Activated CD4-positive, alpha-beta T cell treated with anti-CD3 and anti-CD28 coated beads, Interleukin-2, amount 50 U/mL, for 1 hour (primary cell): Measurements from ENCODE around the gene NECAP2.

Experiments
- DNase-seq: peaks from one replicate; pipeline ENCODE4 v3.0.0-alpha.2; 2020

NECAP2 gene, protein sequence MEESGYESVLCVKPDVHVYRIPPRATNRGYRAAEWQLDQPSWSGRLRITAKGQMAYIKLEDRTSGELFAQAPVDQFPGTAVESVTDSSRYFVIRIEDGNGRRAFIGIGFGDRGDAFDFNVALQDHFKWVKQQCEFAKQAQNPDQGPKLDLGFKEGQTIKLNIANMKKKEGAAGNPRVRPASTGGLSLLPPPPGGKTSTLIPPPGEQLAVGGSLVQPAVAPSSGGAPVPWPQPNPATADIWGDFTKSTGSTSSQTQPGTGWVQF

DNA sequence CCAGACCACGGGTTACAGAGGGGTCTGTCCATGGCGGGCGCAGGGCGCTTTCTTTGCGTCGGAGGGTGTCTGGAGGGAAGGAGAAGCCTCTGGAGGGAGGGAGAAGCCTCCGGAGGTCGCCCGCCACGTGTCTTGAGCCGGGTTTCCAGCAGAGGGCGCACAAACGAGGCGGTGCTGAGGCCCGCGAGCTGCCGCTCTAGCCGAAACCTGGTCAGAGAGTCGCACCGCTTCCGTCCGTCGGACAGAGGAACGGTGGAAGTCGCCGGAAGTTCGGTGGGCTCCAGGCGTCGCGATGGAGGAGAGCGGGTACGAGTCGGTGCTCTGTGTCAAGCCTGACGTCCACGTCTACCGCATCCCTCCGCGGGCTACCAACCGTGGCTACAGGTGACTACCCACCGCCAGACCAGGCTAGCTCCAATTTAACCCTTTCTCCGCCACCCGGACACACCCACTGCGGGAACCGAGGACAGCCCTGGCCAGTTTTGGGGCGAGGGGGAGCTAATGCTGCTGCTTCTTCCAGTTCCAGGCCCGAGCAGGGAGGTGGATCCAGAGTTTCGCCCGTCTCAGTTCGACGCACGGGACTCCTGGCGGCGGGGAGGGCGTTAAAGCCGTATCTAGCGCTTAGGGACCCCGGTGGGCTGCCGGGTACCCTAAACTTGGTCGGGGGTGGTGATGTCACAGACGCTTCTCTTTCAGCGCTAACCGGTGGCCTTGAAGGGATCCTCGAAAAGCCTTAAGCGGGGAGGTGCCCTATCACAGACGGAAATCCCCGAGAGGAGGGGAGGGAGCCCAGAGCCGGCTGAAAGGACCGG is at the start of gene NECAP2:
Gene NECAP2 (plus strand): TSS at position 255 of the 812 bp plus-strand sequence. CDS start 38 bp downstream, at position 293.
- DNase-seq, result peak; percentile 94

DNA sequence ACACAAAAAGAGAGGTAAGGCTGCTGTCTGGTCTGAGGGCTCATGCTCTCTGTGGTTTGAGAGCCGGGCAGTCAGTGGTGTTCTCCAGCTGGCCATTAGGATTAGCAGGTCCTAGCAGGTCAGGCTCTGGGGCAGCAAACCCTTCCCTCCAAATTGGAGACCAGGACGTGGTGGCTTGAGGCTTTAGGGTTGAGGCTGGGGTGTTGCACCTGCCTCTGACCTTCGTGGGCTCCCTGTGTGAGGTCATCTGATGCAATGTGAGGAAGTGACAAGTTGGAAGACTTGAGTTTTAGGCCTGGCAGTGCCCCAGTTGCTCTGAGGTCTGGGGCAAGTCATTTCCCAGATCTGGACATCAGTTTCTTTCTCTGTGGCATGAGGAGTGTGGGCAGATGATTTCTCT is 49.1 kb upstream of the NECAP2 start:
- no peak for DNase-seq

DNA sequence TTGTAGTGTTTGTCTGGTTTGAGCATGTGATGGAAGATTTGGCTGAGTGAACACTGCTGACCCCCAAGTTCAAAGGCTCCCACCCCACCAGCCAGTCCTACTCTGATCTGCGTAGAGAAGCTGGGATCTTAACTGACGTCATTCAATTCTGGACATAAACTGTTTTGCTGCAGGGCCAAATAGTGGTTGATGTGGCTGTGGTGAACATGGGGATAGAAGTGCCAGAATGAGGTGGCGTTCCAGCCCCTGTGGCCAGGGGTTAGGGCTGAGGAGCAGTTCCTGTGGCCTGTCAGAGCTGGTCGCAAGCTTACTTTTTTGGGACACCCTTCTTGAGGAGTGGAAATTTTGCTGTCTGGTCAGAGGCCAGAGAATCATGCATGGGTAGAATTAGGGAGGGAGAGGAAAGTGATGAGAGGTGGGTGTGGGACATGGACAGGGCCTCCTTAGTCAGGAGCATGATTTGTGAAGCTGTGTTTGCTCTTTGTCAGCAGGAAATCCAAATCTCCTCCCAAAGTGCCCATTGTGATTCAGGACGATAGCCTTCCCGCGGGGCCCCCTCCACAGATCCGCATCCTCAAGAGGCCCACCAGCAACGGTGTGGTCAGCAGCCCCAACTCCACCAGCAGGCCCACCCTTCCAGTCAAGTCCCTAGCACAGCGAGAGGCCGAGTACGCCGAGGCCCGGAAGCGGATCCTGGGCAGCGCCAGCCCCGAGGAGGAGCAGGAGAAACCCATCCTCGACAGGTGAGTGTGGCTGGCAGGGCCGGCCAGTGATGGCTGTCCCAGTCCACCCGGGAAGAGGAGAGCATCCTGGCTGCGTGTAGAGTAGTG is 47.6 kb upstream of the NECAP2 start:
- no peak for DNase-seq

DNA sequence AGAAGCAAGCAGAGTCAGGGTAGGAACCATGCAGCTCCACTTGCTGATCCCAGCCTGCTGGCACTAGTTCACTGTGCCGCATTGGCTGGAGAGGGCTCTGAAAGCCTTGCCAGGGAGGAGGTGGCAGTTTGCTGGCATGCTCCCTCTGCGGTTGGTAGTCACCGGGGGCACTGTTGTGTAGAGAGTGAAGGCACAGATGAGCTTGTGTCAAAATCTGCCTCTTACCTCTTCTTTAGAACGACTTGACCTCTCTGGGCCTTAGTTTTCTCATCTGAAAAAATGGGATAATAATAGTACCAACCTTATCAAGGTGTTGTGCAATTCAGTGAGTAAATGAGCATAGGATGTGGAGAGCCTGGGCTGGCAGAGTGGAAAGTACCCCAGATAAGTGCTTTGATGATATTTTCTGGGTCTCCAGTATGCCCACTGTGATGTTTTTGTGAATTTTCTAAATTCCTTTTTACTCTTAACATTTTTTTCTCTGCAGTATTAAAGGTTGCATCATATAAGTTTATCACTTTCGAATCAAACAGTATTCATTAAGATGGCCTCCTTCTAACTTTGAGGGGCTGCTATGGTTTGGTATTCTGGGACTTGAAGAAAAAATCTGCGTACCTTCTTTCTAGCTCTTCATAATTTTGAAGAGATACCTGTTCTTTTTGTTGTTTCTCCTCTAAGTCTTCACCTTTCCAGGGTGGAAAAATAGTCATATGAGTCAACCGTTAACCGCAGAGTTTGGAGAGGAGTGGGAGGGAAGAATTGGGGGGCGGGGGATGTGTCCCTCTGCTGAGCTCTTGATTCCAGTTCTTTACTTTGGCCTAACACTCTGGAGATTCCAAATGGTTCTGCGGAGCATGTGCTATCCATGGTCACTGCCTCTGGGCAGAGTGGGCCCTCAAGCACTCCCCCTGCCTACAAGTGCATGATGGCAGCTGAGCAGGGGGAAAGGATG is 46.7 kb upstream of the NECAP2 start:
- DNase-seq, result no peak

DNA sequence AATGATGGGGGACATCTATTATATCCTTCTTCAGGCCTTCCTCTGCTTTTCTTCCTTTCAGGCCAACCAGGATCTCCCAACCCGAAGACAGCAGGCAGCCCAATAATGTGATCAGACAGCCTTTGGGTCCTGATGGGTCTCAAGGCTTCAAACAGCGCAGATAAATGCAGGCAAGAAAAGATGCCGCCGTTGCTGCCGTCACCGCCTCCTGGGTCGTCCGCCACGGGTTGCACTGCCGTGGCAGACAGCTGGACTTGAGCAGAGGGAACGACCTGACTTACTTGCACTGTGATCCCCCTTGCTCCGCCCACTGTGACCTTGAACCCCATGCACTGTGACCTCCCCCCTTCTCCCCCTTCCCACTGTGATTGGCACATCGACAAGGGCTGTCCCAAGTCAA is 45.5 kb upstream of the NECAP2 start:
- no peak for DNase-seq

DNA sequence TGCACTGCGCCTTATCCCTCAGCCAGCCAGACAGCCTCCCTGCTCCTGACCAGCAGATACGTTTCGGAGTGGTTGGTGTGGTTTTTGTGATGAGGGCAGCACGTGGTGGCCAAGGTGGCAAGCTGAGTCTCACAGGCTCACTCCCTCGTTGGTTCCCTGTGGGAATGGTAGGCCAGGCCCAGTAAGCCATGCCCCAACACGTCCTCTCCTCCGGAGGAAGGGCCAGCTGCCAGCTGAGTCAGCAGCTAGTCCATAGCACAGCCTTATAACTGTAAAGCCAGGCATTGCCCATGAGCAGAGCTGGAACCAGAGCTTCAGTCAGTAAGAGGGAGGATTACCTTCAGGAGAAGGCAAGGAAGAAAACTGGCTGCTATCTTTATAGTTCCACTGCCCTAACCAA is 43.9 kb upstream of the NECAP2 start:
- DNase-seq, result no peak

DNA sequence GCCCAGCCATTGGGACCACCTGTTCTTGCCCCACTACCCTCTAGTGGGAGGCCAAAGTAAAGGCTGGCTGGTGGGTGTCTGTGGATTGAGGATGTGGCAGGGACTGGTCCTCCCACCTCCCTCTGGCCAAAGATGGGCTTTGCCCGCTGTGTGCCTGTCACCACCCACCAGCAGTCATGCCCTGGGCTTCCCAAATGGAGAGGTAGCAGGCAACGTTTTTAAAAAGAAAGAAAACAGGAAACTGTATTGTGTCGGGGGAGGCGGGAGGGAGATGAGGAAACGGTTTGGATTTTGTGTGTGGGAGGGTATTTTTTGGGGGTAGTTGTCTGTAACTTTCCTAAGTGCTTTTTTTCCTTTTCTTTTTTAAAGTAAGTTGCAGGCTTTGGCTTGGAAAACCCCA is 43.4 kb upstream of the NECAP2 start:
- no peak for DNase-seq

DNA sequence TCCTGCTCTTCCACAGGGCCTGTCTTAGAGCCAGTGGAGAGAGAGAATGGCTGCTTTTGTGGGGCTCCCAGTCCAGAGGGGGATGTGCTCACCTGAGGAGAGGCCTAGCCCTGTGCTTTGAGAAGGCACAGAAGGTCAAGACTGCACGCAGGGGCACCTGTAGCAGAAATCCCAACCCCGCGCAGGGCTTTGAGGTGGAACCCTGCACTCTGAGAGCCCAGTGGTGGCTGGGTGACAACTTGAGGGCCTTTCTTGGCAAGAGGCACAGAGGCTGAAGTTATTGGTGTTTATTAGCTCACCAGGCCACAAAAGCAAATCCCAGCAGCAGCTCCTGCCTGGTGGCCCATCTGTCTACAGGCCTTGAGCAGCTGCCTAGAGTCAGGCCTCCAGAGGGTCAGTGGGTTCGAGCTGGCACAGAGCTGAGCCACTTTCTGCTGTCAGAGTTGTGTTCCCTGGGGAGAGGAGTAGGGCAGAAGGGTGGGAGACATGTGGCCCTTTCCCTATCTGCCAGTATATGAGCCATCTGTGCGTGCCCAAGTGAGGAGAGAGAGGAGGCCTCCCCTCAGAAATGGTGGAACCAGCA is 42.1 kb upstream of the NECAP2 start:
- no peak for DNase-seq

DNA sequence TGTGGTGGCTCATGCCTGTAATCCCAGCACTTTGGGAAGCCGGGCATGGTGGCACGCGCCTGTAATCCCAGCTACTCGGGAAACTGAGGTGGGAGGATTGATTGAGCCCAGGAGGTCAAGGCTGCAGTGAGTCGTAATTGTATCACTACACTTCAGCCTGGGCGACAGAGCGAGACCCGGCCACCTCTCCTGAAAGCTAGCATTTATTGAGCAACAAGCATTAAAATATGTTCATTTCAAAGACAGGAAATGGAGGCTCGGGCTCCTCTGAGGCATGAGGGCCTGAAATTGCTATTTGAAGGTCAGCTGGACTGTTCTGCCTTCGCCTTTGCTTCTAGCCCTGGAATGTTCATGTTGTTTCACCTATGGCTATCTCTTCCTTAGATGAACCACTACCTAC is 37.8 kb upstream of the NECAP2 start:
- no peak for DNase-seq

DNA sequence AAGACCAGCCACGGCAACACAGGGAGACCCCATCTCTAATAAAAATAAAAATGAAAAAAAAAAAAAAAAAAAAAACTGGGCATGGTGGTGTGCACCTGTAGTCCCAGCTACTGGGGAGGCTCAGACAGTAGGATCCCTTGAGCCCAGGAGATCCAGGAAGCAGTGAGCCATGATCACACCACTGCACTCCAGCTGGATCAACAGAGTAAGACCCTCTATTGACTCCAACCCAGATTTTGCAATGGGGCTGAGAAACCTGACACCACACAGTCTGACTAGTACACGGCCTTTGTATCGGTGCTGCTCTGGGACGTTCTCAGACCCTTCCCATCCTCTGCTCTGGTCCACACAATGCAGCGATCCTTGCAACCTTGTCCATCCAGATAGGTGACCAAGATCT is 35.1 kb upstream of the NECAP2 start:
- no peak for DNase-seq

DNA sequence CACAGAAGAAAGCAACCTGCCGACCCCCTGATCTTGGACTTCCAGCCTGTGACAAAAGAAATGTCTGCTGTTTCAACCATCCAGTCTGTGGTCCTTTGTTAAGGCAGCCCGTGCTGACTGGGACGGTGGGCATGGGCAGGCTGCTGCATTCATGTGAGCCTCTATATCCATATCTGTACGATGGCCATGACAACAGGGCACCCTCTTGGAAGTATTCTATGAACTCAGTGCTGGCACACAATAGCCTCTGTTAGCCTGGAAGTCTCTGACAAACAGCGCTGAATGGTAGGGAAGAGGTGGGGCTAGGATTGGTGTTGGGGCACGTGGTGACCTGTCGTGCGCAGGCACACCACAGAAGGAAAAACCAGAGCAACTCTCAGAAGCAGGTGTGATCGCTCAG is 33.7 kb upstream of the NECAP2 start:
- DNase-seq, result no peak

DNA sequence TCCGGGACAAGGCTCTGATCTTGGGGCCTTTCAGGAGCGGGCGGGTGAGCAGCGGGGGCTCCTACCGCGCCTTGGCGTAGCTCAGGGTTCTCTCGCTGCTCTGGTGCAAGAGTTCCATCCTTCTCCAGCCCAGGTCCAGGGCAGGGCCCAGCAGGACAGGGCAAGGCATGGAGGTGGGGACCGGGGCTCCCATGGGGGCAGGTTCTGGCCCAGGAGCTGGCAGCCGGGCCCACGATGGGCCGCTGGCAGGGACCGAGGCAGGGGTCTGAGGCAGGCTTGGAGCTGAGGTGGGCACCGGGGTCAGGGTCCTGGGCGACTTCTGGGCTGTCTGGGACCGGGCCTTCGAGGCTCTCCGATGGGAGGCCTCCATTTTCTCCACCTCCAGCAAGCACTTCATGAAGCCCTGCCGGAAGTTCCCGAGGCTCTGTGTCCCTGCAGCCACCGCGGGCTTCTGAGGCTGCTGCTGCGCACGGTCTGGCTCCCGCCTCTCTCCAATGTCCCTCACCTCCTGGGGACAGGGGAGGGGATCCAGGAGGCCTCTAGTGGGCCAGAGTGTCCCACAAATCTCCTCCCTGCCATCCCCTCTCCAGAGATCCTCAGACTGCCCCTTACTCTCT is 30.9 kb upstream of the NECAP2 start:
- DNase-seq, result no peak

DNA sequence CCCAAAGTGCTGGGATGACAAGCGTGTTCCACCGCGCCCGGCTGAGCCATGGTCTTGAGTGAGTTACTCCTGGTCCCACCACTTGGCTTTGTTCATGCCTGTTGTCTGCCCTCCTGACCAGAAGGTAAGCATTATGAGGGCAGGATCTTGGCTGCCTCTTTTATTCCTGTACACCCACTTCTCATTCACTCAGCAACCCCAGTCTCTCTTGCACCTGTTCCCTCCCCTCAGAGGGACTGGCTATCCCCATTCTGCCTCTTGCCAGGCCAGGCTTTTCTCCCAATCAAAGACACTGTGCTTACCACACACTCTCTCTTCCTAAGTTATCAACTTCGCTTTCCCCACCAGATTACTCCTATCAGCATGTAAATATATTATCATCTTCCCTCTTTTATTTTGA is 29.7 kb upstream of the NECAP2 start:
- no peak for DNase-seq

DNA sequence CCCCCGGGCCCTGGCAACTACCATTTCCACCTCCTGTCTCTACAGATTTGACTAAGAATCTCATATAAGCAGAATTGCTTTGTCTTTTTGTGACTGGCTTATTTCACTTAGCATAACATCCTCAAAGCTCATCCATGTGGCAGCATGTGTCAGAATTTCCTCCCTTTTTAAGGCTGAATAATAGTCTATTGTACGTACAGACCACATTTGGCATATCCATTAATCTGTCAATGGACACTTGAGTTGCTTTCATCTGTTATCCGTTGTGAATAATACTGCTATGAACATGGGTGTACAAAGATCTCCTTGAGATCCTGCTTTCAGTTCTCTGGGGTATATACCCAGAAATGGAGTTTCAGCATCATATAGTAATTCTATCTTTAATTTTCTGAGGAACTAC is 27.3 kb upstream of the NECAP2 start:
- no peak for DNase-seq

DNA sequence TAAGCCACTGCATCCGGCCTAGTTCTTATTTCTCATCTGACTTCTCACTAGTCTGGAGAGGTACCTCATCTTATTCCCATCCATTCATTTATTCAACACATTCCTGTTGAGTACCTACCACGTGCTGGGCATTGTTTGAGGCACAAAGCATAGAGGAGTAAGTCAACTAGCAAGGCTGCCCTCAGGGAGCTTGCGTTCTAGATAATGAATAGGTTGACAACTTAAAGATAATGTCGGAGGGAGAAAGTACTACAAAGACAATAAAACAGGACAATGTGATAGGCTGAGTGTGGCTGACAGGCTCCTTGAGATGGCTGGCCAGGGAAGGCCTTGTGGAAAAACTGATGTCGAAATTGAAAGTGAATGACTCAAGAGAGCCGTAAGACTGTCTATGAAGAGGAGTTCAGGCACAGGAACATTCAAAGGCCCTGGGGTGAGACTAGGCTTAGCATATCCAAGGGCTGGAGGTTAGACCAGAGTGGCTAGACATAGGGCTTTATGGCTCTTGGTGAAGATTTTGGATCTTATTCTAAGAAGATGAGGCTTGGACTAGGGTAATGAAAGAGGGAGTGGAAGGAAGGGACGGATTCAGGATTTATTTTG is 21.6 kb upstream of the NECAP2 start:
- DNase-seq, result no peak

DNA sequence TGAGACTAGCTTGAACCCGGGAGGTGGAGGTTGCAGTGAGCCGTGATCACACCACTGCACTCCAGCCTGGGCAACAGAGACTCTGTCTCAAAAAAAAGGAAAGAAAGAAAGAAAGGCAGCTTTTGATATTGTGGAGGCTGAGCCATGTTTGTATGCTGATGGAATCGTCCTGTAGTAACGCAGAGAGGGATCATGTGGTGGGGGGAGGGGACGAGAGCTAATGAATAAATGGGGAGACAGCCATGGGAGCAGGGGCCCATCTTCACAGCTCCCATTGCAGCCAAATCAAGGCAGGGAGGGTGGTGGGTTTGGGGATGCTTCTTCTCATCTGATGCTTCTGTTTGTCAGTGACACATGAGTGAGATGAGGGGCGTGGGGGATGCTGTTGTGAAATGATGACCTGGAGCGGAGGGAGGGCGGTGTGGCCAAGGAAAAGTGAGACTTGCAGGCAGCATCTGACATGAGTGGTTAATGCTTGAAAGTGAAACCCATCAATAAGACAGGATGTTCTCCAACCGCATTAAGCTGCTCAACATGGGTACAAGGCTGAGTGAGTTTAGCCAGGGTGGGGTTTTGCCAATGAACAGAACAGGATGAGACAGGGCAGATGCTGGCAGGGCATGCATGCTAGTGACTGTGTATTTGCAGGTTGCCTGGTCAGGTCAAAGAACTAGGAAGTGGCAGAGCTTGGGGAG is 20.0 kb upstream of the NECAP2 start:
- peak; percentile 29 for DNase-seq

DNA sequence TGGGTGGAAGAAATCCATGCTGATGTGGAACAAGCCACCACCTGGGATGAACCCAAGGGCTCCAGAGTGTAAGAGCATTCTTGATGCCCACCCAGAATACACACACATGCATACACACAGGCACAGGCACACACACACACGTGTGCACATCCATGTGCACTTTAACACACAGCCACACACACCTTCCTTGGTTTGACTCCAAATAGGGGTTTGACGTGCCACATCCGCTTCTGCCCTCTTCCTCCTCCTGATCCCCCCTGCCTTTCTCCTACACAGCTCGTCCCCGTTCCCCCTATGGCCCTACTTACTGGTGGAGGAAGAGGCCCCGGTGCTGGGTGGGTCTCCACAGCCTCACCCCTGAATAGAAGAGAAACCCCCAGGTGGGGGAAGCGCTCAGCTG is 19.3 kb upstream of the NECAP2 start:
- no peak for DNase-seq

DNA sequence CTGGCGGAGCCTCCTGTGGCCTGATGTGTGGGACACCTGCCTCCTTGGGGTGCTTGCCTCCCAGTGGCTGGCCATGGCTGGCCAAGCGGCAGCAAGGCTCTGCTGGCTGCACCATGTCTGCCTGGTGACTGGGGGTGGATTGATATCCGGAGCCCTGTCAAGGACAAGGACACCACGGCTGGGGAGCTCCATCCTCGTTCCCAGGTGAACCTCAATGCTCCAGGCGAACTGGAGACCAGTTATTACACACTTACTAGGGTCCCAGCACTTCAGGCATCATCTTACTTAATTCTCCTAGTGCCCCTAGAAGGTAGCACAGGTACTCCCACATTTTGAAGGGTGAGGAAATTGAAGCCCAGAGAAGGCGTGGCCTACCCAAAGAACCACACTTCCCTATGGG is 18.5 kb upstream of the NECAP2 start:
- no peak for DNase-seq

DNA sequence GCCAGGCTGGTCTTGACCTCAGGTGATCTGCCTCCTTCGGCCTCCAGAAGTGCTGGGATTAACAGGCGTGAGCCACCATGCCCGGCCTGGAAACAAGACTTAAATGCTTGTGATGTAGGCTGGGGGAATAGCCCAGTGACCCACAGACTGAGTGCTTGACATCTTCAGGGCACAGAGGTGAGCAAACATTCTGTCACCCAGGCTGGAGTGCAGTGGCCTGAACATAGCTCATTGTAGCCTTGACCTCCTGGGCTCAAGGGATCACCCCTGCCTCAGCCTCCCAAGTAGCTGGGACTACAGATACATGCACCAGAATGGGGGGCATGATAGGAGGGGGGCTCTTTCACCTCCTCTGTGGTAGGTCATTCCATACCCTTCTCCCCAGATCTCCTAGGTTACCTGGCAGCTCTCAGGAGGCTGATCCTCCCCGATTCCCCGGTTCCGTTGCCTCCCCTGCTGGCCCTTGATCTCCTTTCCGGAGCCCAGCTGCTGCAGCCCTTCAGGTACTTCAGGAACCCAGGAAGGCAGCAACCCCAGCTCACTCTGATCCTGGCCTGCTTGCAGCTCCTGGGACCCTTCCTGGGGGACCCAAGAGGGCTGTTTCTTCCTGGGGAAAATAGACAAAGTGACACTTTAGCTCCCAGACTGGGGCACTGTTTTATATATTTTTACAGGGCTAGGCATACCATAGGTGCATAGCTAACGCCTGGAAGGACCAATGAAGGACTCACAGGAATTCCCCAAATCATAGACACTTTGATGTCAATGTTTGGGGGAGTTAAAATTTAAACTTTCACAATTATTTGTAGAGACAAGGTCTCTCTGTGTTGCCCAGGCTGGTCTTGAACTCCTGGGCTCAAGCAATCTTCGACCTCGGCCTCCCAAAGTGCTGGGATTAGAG is 15.1 kb upstream of the NECAP2 start:
- DNase-seq, result no peak

DNA sequence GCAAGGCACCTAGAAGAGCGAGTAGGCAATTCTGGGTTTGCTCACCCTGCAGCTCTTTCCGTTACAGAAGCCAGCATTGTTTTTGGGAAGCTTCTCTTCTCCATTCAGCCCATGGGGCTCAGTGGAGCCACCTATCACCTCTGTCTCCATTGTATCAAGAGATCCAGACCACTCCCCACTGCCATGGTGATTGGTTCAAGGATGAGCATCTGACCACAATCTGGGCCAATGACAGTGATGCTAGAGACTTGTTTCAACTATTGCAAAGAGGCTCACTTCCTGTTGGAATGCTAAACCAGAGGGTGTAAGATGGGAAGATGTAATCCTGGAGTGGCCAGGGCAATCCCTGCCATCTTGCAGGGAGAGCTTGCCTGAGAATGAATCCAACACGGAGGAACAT is 9.9 kb upstream of the NECAP2 start:
- DNase-seq, result no peak
